Stimulated activated CD4-positive, alpha-beta T cell treated with anti-CD3 and anti-CD28 coated beads, TNF-alpha, amount 100 ng/mL, for 48 hours (primary cell): ENCODE data around the gene SMYD3.
"Not testable (repeated sequence)": the region's sequence is repeated elsewhere in the genome, so short reads cannot be mapped to it uniquely, and the experiment has no call there.

ENCODE experiments used
- DNase-seq, 3 donors: peaks; one replicate each; pipeline ENCODE4 v3.0.0-alpha.2; 2020; ENCODE audit warnings: low read depth in 3 of 3

The SMYD3 gene

GRCh38 chr1:245842106-245842505, 665.0 kb downstream of the SMYD3 start:
- DNase-seq = no peak

GRCh38 chr1:245840971-245841370, 666.1 kb downstream of the SMYD3 start:
- no peak for DNase-seq

GRCh38 chr1:245837718-245838117, 669.4 kb downstream of the SMYD3 start:
- no peak for DNase-seq

GRCh38 chr1:245835386-245835785, 671.7 kb downstream of the SMYD3 start:
- no peak for DNase-seq

GRCh38 chr1:245834002-245834401, 673.1 kb downstream of the SMYD3 start:
- DNase-seq = no peak

GRCh38 chr1:245832771-245833527, 674.1 kb downstream of the SMYD3 start:
- DNase-seq = no peak

- no peak for DNase-seq
Observed at GRCh38 chr1:245831518-245831917, 675.6 kb downstream of the SMYD3 start.

GRCh38 chr1:245829826-245830225, 677.3 kb downstream of the SMYD3 start:
- no peak for DNase-seq

- DNase-seq = no peak
Observed at GRCh38 chr1:245829194-245829593, 677.9 kb downstream of the SMYD3 start.

- DNase-seq = no peak
Observed at GRCh38 chr1:245827301-245827700, 679.8 kb downstream of the SMYD3 start.

- DNase-seq = no peak
Observed at GRCh38 chr1:245825128-245825901, 681.8 kb downstream of the SMYD3 start.

- DNase-seq = no peak
Observed at GRCh38 chr1:245823408-245824147, 683.5 kb downstream of the SMYD3 start.

- DNase-seq = no peak
Observed at GRCh38 chr1:245822996-245823395, 684.1 kb downstream of the SMYD3 start.

GRCh38 chr1:245818363-245818762, 688.7 kb downstream of the SMYD3 start:
- DNase-seq = not testable (repeated sequence)

- DNase-seq = not testable (repeated sequence)
Observed at GRCh38 chr1:245816496-245816895, 690.6 kb downstream of the SMYD3 start.

GRCh38 chr1:245814651-245815050, 692.4 kb downstream of the SMYD3 start:
- no peak for DNase-seq

GRCh38 chr1:245812278-245812677, 694.8 kb downstream of the SMYD3 start:
- DNase-seq = no peak

- DNase-seq = no peak
Observed at GRCh38 chr1:245810789-245811337, 696.2 kb downstream of the SMYD3 start.

GRCh38 chr1:245810181-245810769, 696.8 kb downstream of the SMYD3 start:
- DNase-seq = no peak

- DNase-seq = no peak
Observed at GRCh38 chr1:245809361-245809760, 697.7 kb downstream of the SMYD3 start.

- DNase-seq = no peak
Observed at GRCh38 chr1:245807954-245808719, 698.9 kb downstream of the SMYD3 start.
